GM23338 (cell line): ENCODE data around the gene KIAA0232. TPM values are rescaled to one million over a fixed set of nuclear protein-coding genes. Genes with fewer than 3 reads are reported as not detected.

Source experiments
- ATAC-seq: fragments of 200-7000 bp; cut with Tn5 transposase; 3 replicates; pipeline ENCODE4 v1.9.1; 2020
- DNase-seq: peaks from one replicate; pipeline ENCODE4 v3.0.0-alpha.2; 2015; ENCODE audit warnings: low spot score
- H2AFZ ChIP-seq: fragments of 200-600 bp; sonication (generic); 2 replicates; pipeline ENCODE4 v1.8.0; 2016; ENCODE audit warnings: antibody characterized with exemption, mild to moderate bottlenecking, moderate library complexity
- H3F3A ChIP-seq: fragments of 200-600 bp; sonication (generic); replicated peaks from 2 replicates; pipeline ENCODE4 v1.8.0; 2017; ENCODE audit warnings: antibody characterized with exemption, mixed run types, low read depth
- H3K27ac ChIP-seq: fragments of 200-600 bp; sonication (generic); 2 replicates; pipeline ENCODE4 v1.6.1; 2016; ENCODE audit warnings: low read depth
- H3K27me3 ChIP-seq: fragments of 200-600 bp; sonication (generic); 2 replicates; pipeline ENCODE4 v1.8.0; 2016; ENCODE audit warnings: mild to moderate bottlenecking, mixed run types, moderate library complexity; ENCODE audit not compliant: insufficient read depth
- H3K36me3 ChIP-seq: fragments of 200-600 bp; sonication (generic); 2 replicates; pipeline ENCODE4 v1.8.0; 2016; ENCODE audit warnings: mild to moderate bottlenecking; ENCODE audit not compliant: insufficient read depth
- H3K4me1 ChIP-seq: fragments of 200-600 bp; sonication (generic); 2 replicates; pipeline ENCODE4 v1.8.0; 2016; ENCODE audit warnings: mild to moderate bottlenecking, moderate library complexity; ENCODE audit not compliant: insufficient read depth
- H3K4me2 ChIP-seq: fragments of 200-600 bp; sonication (generic); 2 replicates; pipeline ENCODE4 v1.7.1; 2017; ENCODE audit warnings: mixed run types
- H3K4me3 ChIP-seq: fragments of 200-600 bp; sonication (generic); 2 replicates; pipeline ENCODE4 v1.6.1; 2016; ENCODE audit warnings: mixed run types
- H3K79me2 ChIP-seq: fragments of 200-600 bp; sonication (generic); replicated peaks from 2 replicates; pipeline ENCODE4 v1.8.0; 2017; ENCODE audit warnings: mild to moderate bottlenecking; ENCODE audit not compliant: insufficient read depth
- H3K9me2 ChIP-seq: fragments of 200-600 bp; sonication (generic); 2 replicates; pipeline ENCODE4 v1.8.0; 2017; ENCODE audit not compliant: insufficient read depth
- H4K20me1 ChIP-seq: fragments of 200-600 bp; sonication (generic); replicated peaks from 2 replicates; pipeline ENCODE4 v1.8.0; 2017; ENCODE audit warnings: mild to moderate bottlenecking; ENCODE audit not compliant: insufficient read depth
- H3K27ac Mint-ChIP-seq: 2 replicates; pipeline ENCODE4 v1.8.0; 2020; ENCODE audit warnings: inconsistent platforms, mild to moderate bottlenecking, moderate library complexity, mixed read lengths
- H3K27me3 Mint-ChIP-seq: 3 replicates; pipeline ENCODE4 v1.8.0; 2022; ENCODE audit warnings: low read depth, mild to moderate bottlenecking, moderate library complexity, mixed read lengths, inconsistent platforms; ENCODE audit not compliant: insufficient read depth, poor library complexity
- H3K36me3 Mint-ChIP-seq: 3 replicates; pipeline ENCODE4 v1.8.0; 2021; ENCODE audit warnings: low read depth, mild to moderate bottlenecking, inconsistent platforms, moderate library complexity, mixed read lengths
- H3K4me1 Mint-ChIP-seq: 3 replicates; pipeline ENCODE4 v1.8.0; 2020; ENCODE audit warnings: mild to moderate bottlenecking, inconsistent platforms, mixed read lengths
- H3K4me3 Mint-ChIP-seq: 3 replicates; pipeline ENCODE4 v1.8.0; 2021; ENCODE audit warnings: moderate library complexity, mild to moderate bottlenecking, inconsistent platforms, mixed read lengths
- H3K9me3 Mint-ChIP-seq: 3 replicates; pipeline ENCODE4 v1.8.0; 2020; ENCODE audit warnings: moderate library complexity, mild to moderate bottlenecking, inconsistent platforms, mixed read lengths
- CREB1 ChIP-seq: fragments of 250-450 bp; sonication (Bioruptor Pico); IDR thresholded peaks from 2 replicates; pipeline ENCODE4 v1.5.0; 2020; ENCODE audit warnings: low read depth, mild to moderate bottlenecking, moderate library complexity
- ETS1 ChIP-seq: IDR thresholded peaks from 2 replicates; pipeline ENCODE4 v1.6.1; 2016; ENCODE audit warnings: antibody characterized with exemption
- EZH2 ChIP-seq: fragments of 200-600 bp; sonication (generic); IDR thresholded peaks from one replicate; pipeline ENCODE4 v1.8.0; 2017; ENCODE audit warnings: antibody characterized with exemption, mild to moderate bottlenecking, low read depth; ENCODE audit not compliant: unreplicated experiment
- JUNB ChIP-seq: IDR thresholded peaks from one replicate; pipeline ENCODE4 v1.6.1; 2016; ENCODE audit warnings: antibody characterized with exemption; ENCODE audit not compliant: unreplicated experiment
- NANOG ChIP-seq: IDR thresholded peaks from 2 replicates; pipeline ENCODE4 v1.6.1; 2016; ENCODE audit warnings: antibody characterized with exemption, borderline replicate concordance
- POLR2AphosphoS5 ChIP-seq: IDR thresholded peaks from 2 replicates; pipeline ENCODE4 v1.6.1; 2016; ENCODE audit warnings: antibody characterized with exemption, low read depth
- REST ChIP-seq: IDR thresholded peaks from one replicate; pipeline ENCODE4 v1.6.1; 2018; ENCODE audit warnings: antibody characterized with exemption; ENCODE audit not compliant: unreplicated experiment
- STAT1 ChIP-seq: IDR thresholded peaks from one replicate; pipeline ENCODE4 v1.6.1; 2016; ENCODE audit warnings: antibody characterized with exemption; ENCODE audit not compliant: unreplicated experiment
- ZNF114 ChIP-seq: fragments of 250-450 bp; sonication (Bioruptor Pico); IDR thresholded peaks from 2 replicates; pipeline ENCODE4 v1.5.0; 2020; ENCODE audit warnings: mild to moderate bottlenecking, moderate library complexity
- ZNF331 ChIP-seq: fragments of 250-450 bp; sonication (Bioruptor Pico); IDR thresholded peaks from 2 replicates; pipeline ENCODE4 v1.5.0; 2020; ENCODE audit warnings: low read depth, mild to moderate bottlenecking, moderate library complexity
- polyA plus RNA-seq: library from polyadenylated mRNA; unstranded; fragments of >200 nt; fragmentation: Nextera tagmentation; extraction: Ambion mirVana; gene quantifications from 2 replicates; pipeline ENCODE4 v1.2.1, GENCODE V29; 2016
- total RNA-seq: library from RNA; depleted of rRNA; stranded (reverse); fragments of >200 nt; shearing (Covaris generic); gene quantifications from 2 replicates; pipeline ENCODE4 v1.2.3, GENCODE V29; 2014

KIAA0232 gene
- total and polyA plus RNA-seq, 2 experiments from 2014 or later, result 14.3 to 34.9 TPM

GRCh38 chr4:6815029-6815836 is 32.7 kb downstream of the KIAA0232 start:
- Histone ChIP-seq H3K27ac (no peak overlapping the region), H3K79me2 (peaks cover 92% of the 10 kb centered on the region), H3K4me1 (peaks cover 8% of the 10 kb centered on the region; the same call in 1 of the 2 replicates), H3K4me2 (no peak overlapping the region), H4K20me1 (peaks cover 24% of the 10 kb centered on the region), H3K36me3 (no peaks in the 10 kb centered on the region), H3K4me3 (no peak overlapping the region), H3K9me2 (no peaks in the 10 kb centered on the region), H2AFZ (no peak overlapping the region), H3F3A (no peaks in the 10 kb centered on the region), H3K27me3 (no peaks in the 10 kb centered on the region)
- Mint-ChIP-seq H3K4me3 (no peak overlapping the region), H3K27ac (no peak overlapping the region), H3K4me1 (peaks cover 8% of the 10 kb centered on the region; the same call in 2 of the 3 replicates), H3K27me3 (no peaks in the 10 kb centered on the region), H3K36me3 (peaks cover 30% of the 10 kb centered on the region), H3K9me3 (peaks cover 25% of the 10 kb centered on the region)
- no peak for ATAC-seq
- TF ChIP-seq NANOG (no peak), REST (no peak), ETS1 (no peak), EZH2 (no peak), JUNB (no peak), ZNF331 (no peak), STAT1 (no peak)
- no peak for DNase-seq

GRCh38 chr4:6819295-6819694 is 36.8 kb downstream of the KIAA0232 start:
- H3K4me1 ChIP-seq, result no peaks in the 10 kb centered on the region
- Mint-ChIP-seq H3K9me3 (peaks cover 40% of the 10 kb centered on the region), H3K4me1 (no peaks in the 10 kb centered on the region), H3K27ac (no peak overlapping the region), H3K4me3 (no peak overlapping the region), H3K27me3 (no peaks in the 10 kb centered on the region), H3K36me3 (peaks cover 45% of the 10 kb centered on the region)
- H3F3A ChIP-seq, result no peaks in the 10 kb centered on the region
- peaks cover 94% of the 10 kb centered on the region for H3K79me2 ChIP-seq
- no peak overlapping the region for H3K4me2 ChIP-seq
- H2AFZ ChIP-seq, result no peak overlapping the region
- H3K27me3 ChIP-seq, result no peaks in the 10 kb centered on the region
- no peaks in the 10 kb centered on the region for H3K9me2 ChIP-seq
- DNase-seq (no peak), ATAC-seq (no peak)
- no peak overlapping the region for H3K27ac ChIP-seq
- H3K36me3 ChIP-seq, result no peaks in the 10 kb centered on the region; the same call in 1 of the 2 replicates
- H4K20me1 ChIP-seq, result peaks cover 11% of the 10 kb centered on the region; the same call in 1 of the 2 replicates
- H3K4me3 ChIP-seq, result no peak overlapping the region
- TF ChIP-seq NANOG, result no peak
- TF ChIP-seq POLR2AphosphoS5, result no peak
- no peak for TF ChIP-seq EZH2
- no peak for TF ChIP-seq ZNF331
- no peak for TF ChIP-seq ETS1
- no peak for TF ChIP-seq CREB1 (CRISPR knock-in tag)
- TF ChIP-seq ZNF114 (CRISPR knock-in tag), result no peak
